HL-60/S4 treated with phorbol 12-myristate 13-acetate at 8.2 ng/mL for 4 days and 3 days (cell line): ENCODE measurements around the gene OR5B3.
"Not testable (repeated sequence)": the region's sequence is repeated elsewhere in the genome, so short reads cannot be mapped to it uniquely, and the experiment has no call there.

ENCODE experiments used
- in situ Hi-C: fragments of 300-500 bp; cut with MboI; formaldehyde crosslinking; loops from 2 replicates; pipeline ENCODE4 v1.15.0; 2022; ENCODE audit warnings: low sequenced_read_pairs

The OR5B3 gene

GRCh38 chr11:58406774-58407173, at the start of gene OR5B3:
Gene OR5B3, minus strand, starts transcription at chr11:58406874. Its CDS starts 3,465 bp downstream, at chr11:58403409.
- in situ Hi-C loops, result no loop called here

GRCh38 chr11:58451585-58451984, 44.9 kb upstream of the OR5B3 start:
- in situ Hi-C loops, result no loop called here

GRCh38 chr11:58446294-58446693, 39.6 kb upstream of the OR5B3 start:
- in situ Hi-C loops, result no loop called here

- in situ Hi-C loops, result no loop called here
Observed at GRCh38 chr11:58444300-58444699, 37.6 kb upstream of the OR5B3 start.

- in situ Hi-C loops, result no loop called here
Observed at GRCh38 chr11:58442136-58442535, 35.5 kb upstream of the OR5B3 start, which contains the start of gene OR5B12. Gene OR5B12, minus strand, starts transcription at chr11:58442236. Its CDS starts 2,085 bp downstream, at chr11:58440151.

- in situ Hi-C loops, result no loop called here
Observed at GRCh38 chr11:58438486-58438885, 31.8 kb upstream of the OR5B3 start.

GRCh38 chr11:58434217-58434616, 27.5 kb upstream of the OR5B3 start:
- in situ Hi-C loops, result no loop called here

- in situ Hi-C loops, result no loop called here
Observed at GRCh38 chr11:58433638-58434203, 27.0 kb upstream of the OR5B3 start.

GRCh38 chr11:58429273-58429672, 22.6 kb upstream of the OR5B3 start:
- in situ Hi-C loops, result no loop called here

- in situ Hi-C loops, result no loop called here
Observed at GRCh38 chr11:58428021-58428420, 21.3 kb upstream of the OR5B3 start, which contains the start of gene OR5B2. Gene OR5B2, minus strand, starts transcription at chr11:58428121. Its CDS starts 4,860 bp downstream, at chr11:58423261.

GRCh38 chr11:58399622-58400021, 7.1 kb downstream of the OR5B3 start:
- in situ Hi-C loops, result not testable (repeated sequence)

GRCh38 chr11:58395581-58395980, 11.1 kb downstream of the OR5B3 start:
- in situ Hi-C loops, result no loop called here

- in situ Hi-C loops, result no loop called here
Observed at GRCh38 chr11:58394195-58394594, 12.5 kb downstream of the OR5B3 start.

- in situ Hi-C loops, result no loop called here
Observed at GRCh38 chr11:58392746-58393145, 13.9 kb downstream of the OR5B3 start.

GRCh38 chr11:58391879-58392278, 14.8 kb downstream of the OR5B3 start:
- in situ Hi-C loops, result no loop called here

GRCh38 chr11:58390551-58391063, 16.1 kb downstream of the OR5B3 start:
- in situ Hi-C loops, result no loop called here

- in situ Hi-C loops, result loop anchor here (25.0 kb wide), 1 partner anchor 97 kb away; the partner anchor contains the start of gene OR10W1
Observed at GRCh38 chr11:58358969-58359368, 47.7 kb downstream of the OR5B3 start, which contains the start of gene OR5B17. Gene OR5B17, minus strand, starts transcription at chr11:58359069. Its CDS starts 0 bp downstream, at chr11:58359069.

GRCh38 chr11:58354727-58355126, 51.9 kb downstream of the OR5B3 start:
- in situ Hi-C loops, result loop anchor here (25.0 kb wide), 1 partner anchor 92 kb away; the partner anchor contains the start of gene OR10W1
